Bronchial epithelial cell (primary cell): ENCODE measurements around the gene HOXC5. TPM values are rescaled to one million over a fixed set of nuclear protein-coding genes. Genes with fewer than 3 reads are reported as not detected.

Source experiments
- DNase-seq: peaks from one replicate; pipeline ENCODE4 v3.0.0-alpha.2; 2010; ENCODE audit warnings: low read depth
- FAIRE-seq: peaks from 2 replicates; lab custom pipeline; 2011; peaks lifted over from hg19 to GRCh38; lab: Jason Lieb, UNC
- H3K27me3 ChIP-seq: 2 replicates; pipeline ENCODE4 v1.5.1; 2011; ENCODE audit warnings: low read length; ENCODE audit not compliant: control insufficient read depth, insufficient read depth
- H3K36me3 ChIP-seq: 2 replicates; pipeline ENCODE4 v1.5.1; 2011; ENCODE audit warnings: low read length; ENCODE audit not compliant: control insufficient read depth, insufficient read depth
- H3K4me3 ChIP-seq: 2 replicates; pipeline ENCODE4 v1.5.1; 2011; ENCODE audit warnings: mild to moderate bottlenecking, low read depth, low read length, control low read depth
- CTCF ChIP-seq: IDR thresholded peaks from 2 replicates; pipeline ENCODE4 v1.5.1; 2011; ENCODE audit warnings: mild to moderate bottlenecking, moderate library complexity, low read length, control low read depth, inconsistent platforms; ENCODE audit not compliant: insufficient read depth, severe bottlenecking
- total RNA-seq: library from RNA; depleted of rRNA; stranded (reverse); fragments of >200 nt; gene quantifications from 2 replicates; pipeline ENCODE4 v1.2.1, GENCODE V29; 2014

HOXC5 gene
- total RNA-seq, 1 donor from 2014 or later = not detected

- H3K27me3 ChIP-seq = peaks cover 79% of the 10 kb centered on the region
- no peak for FAIRE-seq
- no peak for TF ChIP-seq CTCF
- DNase-seq = no peak
- no peaks in the 10 kb centered on the region for H3K36me3 ChIP-seq
- no peak overlapping the region for H3K4me3 ChIP-seq
These were observed 3.1 kb upstream of the HOXC5 start for GRCh38 chr12:54029529-54030441.

GRCh38 chr12:54030442-54030801, 2.4 kb upstream of the HOXC5 start:
- TF ChIP-seq CTCF = no peak
- H3K36me3 ChIP-seq = no peaks in the 10 kb centered on the region
- DNase-seq (no peak), FAIRE-seq (no peak)
- no peak overlapping the region for H3K4me3 ChIP-seq
- peaks cover 80% of the 10 kb centered on the region for H3K27me3 ChIP-seq

GRCh38 chr12:54030889-54031471, 1.9 kb upstream of the HOXC5 start:
- no peak overlapping the region for H3K4me3 ChIP-seq
- peaks cover 80% of the 10 kb centered on the region for H3K27me3 ChIP-seq
- no peak for DNase-seq
- no peak for FAIRE-seq
- no peak for TF ChIP-seq CTCF
- H3K36me3 ChIP-seq = no peaks in the 10 kb centered on the region

GRCh38 chr12:54031480-54031879, 1.4 kb upstream of the HOXC5 start:
- no peaks in the 10 kb centered on the region for H3K36me3 ChIP-seq
- peaks cover 75% of the 10 kb centered on the region for H3K27me3 ChIP-seq
- H3K4me3 ChIP-seq = no peak overlapping the region
- no peak for TF ChIP-seq CTCF
- DNase-seq (no peak), FAIRE-seq (no peak)

GRCh38 chr12:54032086-54032619, 697 bp upstream of the HOXC5 start:
- no peak for TF ChIP-seq CTCF
- DNase-seq = no peak
- H3K4me3 ChIP-seq = no peak overlapping the region
- H3K27me3 ChIP-seq = peaks cover 72% of the 10 kb centered on the region
- no peaks in the 10 kb centered on the region for H3K36me3 ChIP-seq
- no peak for FAIRE-seq
